GM23338 (cell line): Measurements from ENCODE around the gene MT1E. TPM values are rescaled to one million over a fixed set of nuclear protein-coding genes. Genes with fewer than 3 reads are reported as not detected.

ENCODE experiments used
- ATAC-seq: fragments of 200-7000 bp; cut with Tn5 transposase; 3 replicates; pipeline ENCODE4 v1.9.1; 2020
- DNase-seq: peaks from one replicate; pipeline ENCODE4 v3.0.0-alpha.2; 2015; ENCODE audit warnings: low spot score
- H2AFZ ChIP-seq: fragments of 200-600 bp; sonication (generic); 2 replicates; pipeline ENCODE4 v1.8.0; 2016; ENCODE audit warnings: antibody characterized with exemption, mild to moderate bottlenecking, moderate library complexity
- H3F3A ChIP-seq: fragments of 200-600 bp; sonication (generic); replicated peaks from 2 replicates; pipeline ENCODE4 v1.8.0; 2017; ENCODE audit warnings: antibody characterized with exemption, mixed run types, low read depth
- H3K27ac ChIP-seq: fragments of 200-600 bp; sonication (generic); 2 replicates; pipeline ENCODE4 v1.6.1; 2016; ENCODE audit warnings: low read depth
- H3K27me3 ChIP-seq: fragments of 200-600 bp; sonication (generic); 2 replicates; pipeline ENCODE4 v1.8.0; 2016; ENCODE audit warnings: mild to moderate bottlenecking, mixed run types, moderate library complexity; ENCODE audit not compliant: insufficient read depth
- H3K36me3 ChIP-seq: fragments of 200-600 bp; sonication (generic); 2 replicates; pipeline ENCODE4 v1.8.0; 2016; ENCODE audit warnings: mild to moderate bottlenecking; ENCODE audit not compliant: insufficient read depth
- H3K4me1 ChIP-seq: fragments of 200-600 bp; sonication (generic); 2 replicates; pipeline ENCODE4 v1.8.0; 2016; ENCODE audit warnings: mild to moderate bottlenecking, moderate library complexity; ENCODE audit not compliant: insufficient read depth
- H3K4me2 ChIP-seq: fragments of 200-600 bp; sonication (generic); 2 replicates; pipeline ENCODE4 v1.7.1; 2017; ENCODE audit warnings: mixed run types
- H3K4me3 ChIP-seq: fragments of 200-600 bp; sonication (generic); 2 replicates; pipeline ENCODE4 v1.6.1; 2016; ENCODE audit warnings: mixed run types
- H3K79me2 ChIP-seq: fragments of 200-600 bp; sonication (generic); replicated peaks from 2 replicates; pipeline ENCODE4 v1.8.0; 2017; ENCODE audit warnings: mild to moderate bottlenecking; ENCODE audit not compliant: insufficient read depth
- H3K9me2 ChIP-seq: fragments of 200-600 bp; sonication (generic); 2 replicates; pipeline ENCODE4 v1.8.0; 2017; ENCODE audit not compliant: insufficient read depth
- H4K20me1 ChIP-seq: fragments of 200-600 bp; sonication (generic); replicated peaks from 2 replicates; pipeline ENCODE4 v1.8.0; 2017; ENCODE audit warnings: mild to moderate bottlenecking; ENCODE audit not compliant: insufficient read depth
- H3K27ac Mint-ChIP-seq: 2 replicates; pipeline ENCODE4 v1.8.0; 2020; ENCODE audit warnings: inconsistent platforms, mild to moderate bottlenecking, moderate library complexity, mixed read lengths
- H3K27me3 Mint-ChIP-seq: 3 replicates; pipeline ENCODE4 v1.8.0; 2022; ENCODE audit warnings: low read depth, mild to moderate bottlenecking, moderate library complexity, mixed read lengths, inconsistent platforms; ENCODE audit not compliant: insufficient read depth, poor library complexity
- H3K36me3 Mint-ChIP-seq: 3 replicates; pipeline ENCODE4 v1.8.0; 2021; ENCODE audit warnings: low read depth, mild to moderate bottlenecking, inconsistent platforms, moderate library complexity, mixed read lengths
- H3K4me1 Mint-ChIP-seq: 3 replicates; pipeline ENCODE4 v1.8.0; 2020; ENCODE audit warnings: mild to moderate bottlenecking, inconsistent platforms, mixed read lengths
- H3K4me3 Mint-ChIP-seq: 3 replicates; pipeline ENCODE4 v1.8.0; 2021; ENCODE audit warnings: moderate library complexity, mild to moderate bottlenecking, inconsistent platforms, mixed read lengths
- H3K9me3 Mint-ChIP-seq: 3 replicates; pipeline ENCODE4 v1.8.0; 2020; ENCODE audit warnings: moderate library complexity, mild to moderate bottlenecking, inconsistent platforms, mixed read lengths
- EZH2 ChIP-seq: fragments of 200-600 bp; sonication (generic); IDR thresholded peaks from one replicate; pipeline ENCODE4 v1.8.0; 2017; ENCODE audit warnings: antibody characterized with exemption, mild to moderate bottlenecking, low read depth; ENCODE audit not compliant: unreplicated experiment
- POLR2AphosphoS5 ChIP-seq: IDR thresholded peaks from 2 replicates; pipeline ENCODE4 v1.6.1; 2016; ENCODE audit warnings: antibody characterized with exemption, low read depth
- STAT1 ChIP-seq: IDR thresholded peaks from one replicate; pipeline ENCODE4 v1.6.1; 2016; ENCODE audit warnings: antibody characterized with exemption; ENCODE audit not compliant: unreplicated experiment
- ZNF114 ChIP-seq: fragments of 250-450 bp; sonication (Bioruptor Pico); IDR thresholded peaks from 2 replicates; pipeline ENCODE4 v1.5.0; 2020; ENCODE audit warnings: mild to moderate bottlenecking, moderate library complexity
- polyA plus RNA-seq: library from polyadenylated mRNA; unstranded; fragments of >200 nt; fragmentation: Nextera tagmentation; extraction: Ambion mirVana; gene quantifications from 2 replicates; pipeline ENCODE4 v1.2.1, GENCODE V29; 2016
- total RNA-seq: library from RNA; depleted of rRNA; stranded (reverse); fragments of >200 nt; shearing (Covaris generic); gene quantifications from 2 replicates; pipeline ENCODE4 v1.2.3, GENCODE V29; 2014
- TF ChIP-seq, protein P1 (sequence below): fragments of 250-450 bp; sonication (Bioruptor Pico); IDR thresholded peaks from 2 replicates; pipeline ENCODE4 v1.5.0; 2020; ENCODE audit warnings: mild to moderate bottlenecking, moderate library complexity

MT1E gene
- total and polyA plus RNA-seq, 2 experiments from 2014 or later, result 31.0 to 121 TPM

DNA sequence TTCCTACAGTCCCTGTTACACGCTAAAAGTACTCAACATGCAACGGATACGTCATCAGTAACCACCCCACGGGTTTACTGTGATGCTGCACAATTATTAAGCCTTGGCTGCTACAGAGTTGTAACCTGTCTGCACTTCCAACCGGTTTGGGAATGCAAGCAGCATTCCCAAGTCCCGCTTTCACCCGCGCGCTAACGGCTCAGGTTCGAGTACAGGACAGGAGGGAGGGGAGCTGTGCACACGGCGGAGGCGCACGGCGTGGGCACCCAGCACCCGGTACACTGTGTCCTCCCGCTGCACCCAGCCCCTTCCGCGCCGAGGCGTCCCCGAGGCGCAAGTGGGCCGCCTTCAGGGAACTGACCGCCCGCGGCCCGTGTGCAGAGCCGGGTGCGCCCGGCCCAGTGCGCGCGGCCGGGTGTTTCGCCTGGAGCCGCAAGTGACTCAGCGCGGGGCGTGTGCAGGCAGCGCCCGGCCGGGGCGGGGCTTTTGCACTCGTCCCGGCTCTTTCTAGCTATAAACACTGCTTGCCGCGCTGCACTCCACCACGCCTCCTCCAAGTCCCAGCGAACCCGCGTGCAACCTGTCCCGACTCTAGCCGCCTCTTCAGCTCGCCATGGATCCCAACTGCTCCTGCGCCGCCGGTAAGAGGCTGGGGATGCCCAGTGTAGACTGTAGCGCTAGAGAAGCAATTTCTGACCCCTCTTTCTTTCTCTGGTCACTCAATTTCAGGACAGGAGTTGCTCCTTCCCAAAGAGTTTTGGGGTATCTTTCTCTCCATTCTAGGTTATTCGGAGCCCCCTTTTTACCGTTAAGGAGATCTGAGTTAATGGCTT, 17.3 kb upstream of the MT1E start, which contains the start of gene MT2A:
MT2A (plus strand) TSS at position 542 of the 833 bp plus-strand sequence; CDS start at position 614, 72 bp downstream.
- H3K27me3 Mint-ChIP-seq, result peaks cover 43% of the 10 kb centered on the region
- DNase-seq (peak; percentile 93), ATAC-seq (peak; percentile 89)
- H2AFZ ChIP-seq, result peak within 1 kb of the TSS; percentile 80
- H3K9me2 ChIP-seq, result no peaks in the 10 kb centered on the region
- no peak within 1 kb of the TSS; the same call in 1 of the 2 replicates for H3K27ac Mint-ChIP-seq
- no peaks in the 10 kb centered on the region for H3K9me3 Mint-ChIP-seq
- peaks cover 34% of the 10 kb centered on the region for H3K4me1 Mint-ChIP-seq
- H3F3A ChIP-seq, result peaks cover 14% of the 10 kb centered on the region; the same call in 1 of the 2 replicates
- H3K4me3 Mint-ChIP-seq, result peak within 1 kb of the TSS; percentile 89
- H3K4me1 ChIP-seq, result peaks cover 22% of the 10 kb centered on the region
- peak within 1 kb of the TSS; percentile 51 for H3K4me3 ChIP-seq
- H3K4me2 ChIP-seq, result peak within 1 kb of the TSS; percentile 74
- H3K36me3 ChIP-seq, result no peaks in the 10 kb centered on the region
- peaks cover 75% of the 10 kb centered on the region for H3K27me3 ChIP-seq
- no peaks in the 10 kb centered on the region for H4K20me1 ChIP-seq
- peaks cover 9% of the 10 kb centered on the region; the same call in 2 of the 3 replicates for H3K36me3 Mint-ChIP-seq
- no peak within 1 kb of the TSS for H3K27ac ChIP-seq
- TF ChIP-seq EZH2 (peak; percentile 37), POLR2AphosphoS5 (peak; percentile 44; the same call in 1 of the 2 replicates), STAT1 (no peak), ZNF114 (CRISPR knock-in tag) (no peak)
- TF ChIP-seq, protein P1, sequence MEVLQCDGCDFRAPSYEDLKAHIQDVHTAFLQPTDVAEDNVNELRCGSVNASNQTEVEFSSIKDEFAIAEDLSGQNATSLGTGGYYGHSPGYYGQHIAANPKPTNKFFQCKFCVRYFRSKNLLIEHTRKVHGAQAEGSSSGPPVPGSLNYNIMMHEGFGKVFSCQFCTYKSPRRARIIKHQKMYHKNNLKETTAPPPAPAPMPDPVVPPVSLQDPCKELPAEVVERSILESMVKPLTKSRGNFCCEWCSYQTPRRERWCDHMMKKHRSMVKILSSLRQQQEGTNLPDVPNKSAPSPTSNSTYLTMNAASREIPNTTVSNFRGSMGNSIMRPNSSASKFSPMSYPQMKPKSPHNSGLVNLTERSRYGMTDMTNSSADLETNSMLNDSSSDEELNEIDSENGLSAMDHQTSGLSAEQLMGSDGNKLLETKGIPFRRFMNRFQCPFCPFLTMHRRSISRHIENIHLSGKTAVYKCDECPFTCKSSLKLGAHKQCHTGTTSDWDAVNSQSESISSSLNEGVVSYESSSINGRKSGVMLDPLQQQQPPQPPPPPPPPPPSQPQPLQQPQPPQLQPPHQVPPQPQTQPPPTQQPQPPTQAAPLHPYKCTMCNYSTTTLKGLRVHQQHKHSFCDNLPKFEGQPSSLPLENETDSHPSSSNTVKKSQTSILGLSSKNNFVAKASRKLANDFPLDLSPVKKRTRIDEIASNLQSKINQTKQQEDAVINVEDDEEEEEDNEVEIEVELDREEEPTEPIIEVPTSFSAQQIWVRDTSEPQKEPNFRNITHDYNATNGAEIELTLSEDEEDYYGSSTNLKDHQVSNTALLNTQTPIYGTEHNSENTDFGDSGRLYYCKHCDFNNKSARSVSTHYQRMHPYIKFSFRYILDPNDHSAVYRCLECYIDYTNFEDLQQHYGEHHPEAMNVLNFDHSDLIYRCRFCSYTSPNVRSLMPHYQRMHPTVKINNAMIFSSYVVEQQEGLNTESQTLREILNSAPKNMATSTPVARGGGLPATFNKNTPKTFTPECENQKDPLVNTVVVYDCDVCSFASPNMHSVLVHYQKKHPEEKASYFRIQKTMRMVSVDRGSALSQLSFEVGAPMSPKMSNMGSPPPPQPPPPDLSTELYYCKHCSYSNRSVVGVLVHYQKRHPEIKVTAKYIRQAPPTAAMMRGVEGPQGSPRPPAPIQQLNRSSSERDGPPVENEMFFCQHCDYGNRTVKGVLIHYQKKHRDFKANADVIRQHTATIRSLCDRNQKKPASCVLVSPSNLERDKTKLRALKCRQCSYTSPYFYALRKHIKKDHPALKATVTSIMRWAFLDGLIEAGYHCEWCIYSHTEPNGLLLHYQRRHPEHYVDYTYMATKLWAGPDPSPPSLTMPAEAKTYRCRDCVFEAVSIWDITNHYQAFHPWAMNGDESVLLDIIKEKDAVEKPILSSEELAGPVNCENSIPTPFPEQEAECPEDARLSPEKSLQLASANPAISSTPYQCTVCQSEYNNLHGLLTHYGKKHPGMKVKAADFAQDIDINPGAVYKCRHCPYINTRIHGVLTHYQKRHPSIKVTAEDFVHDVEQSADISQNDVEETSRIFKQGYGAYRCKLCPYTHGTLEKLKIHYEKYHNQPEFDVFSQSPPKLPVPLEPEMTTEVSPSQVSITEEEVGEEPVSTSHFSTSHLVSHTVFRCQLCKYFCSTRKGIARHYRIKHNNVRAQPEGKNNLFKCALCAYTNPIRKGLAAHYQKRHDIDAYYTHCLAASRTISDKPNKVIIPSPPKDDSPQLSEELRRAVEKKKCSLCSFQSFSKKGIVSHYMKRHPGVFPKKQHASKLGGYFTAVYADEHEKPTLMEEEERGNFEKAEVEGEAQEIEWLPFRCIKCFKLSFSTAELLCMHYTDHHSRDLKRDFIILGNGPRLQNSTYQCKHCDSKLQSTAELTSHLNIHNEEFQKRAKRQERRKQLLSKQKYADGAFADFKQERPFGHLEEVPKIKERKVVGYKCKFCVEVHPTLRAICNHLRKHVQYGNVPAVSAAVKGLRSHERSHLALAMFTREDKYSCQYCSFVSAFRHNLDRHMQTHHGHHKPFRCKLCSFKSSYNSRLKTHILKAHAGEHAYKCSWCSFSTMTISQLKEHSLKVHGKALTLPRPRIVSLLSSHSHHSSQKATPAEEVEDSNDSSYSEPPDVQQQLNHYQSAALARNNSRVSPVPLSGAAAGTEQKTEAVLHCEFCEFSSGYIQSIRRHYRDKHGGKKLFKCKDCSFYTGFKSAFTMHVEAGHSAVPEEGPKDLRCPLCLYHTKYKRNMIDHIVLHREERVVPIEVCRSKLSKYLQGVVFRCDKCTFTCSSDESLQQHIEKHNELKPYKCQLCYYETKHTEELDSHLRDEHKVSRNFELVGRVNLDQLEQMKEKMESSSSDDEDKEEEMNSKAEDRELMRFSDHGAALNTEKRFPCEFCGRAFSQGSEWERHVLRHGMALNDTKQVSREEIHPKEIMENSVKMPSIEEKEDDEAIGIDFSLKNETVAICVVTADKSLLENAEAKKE (CRISPR knock-in tag), result no peak
- no peaks in the 10 kb centered on the region for H3K79me2 ChIP-seq
